Stimulated activated CD4-positive, alpha-beta T cell treated with anti-CD3 and anti-CD28 coated beads, TNF-alpha, amount 100 ng/mL, for 24 hours (primary cell): ENCODE data around the gene SPG7.
"Not testable (repeated sequence)": the region's sequence is repeated elsewhere in the genome, so short reads cannot be mapped to it uniquely, and the experiment has no call there.

Experiments used
- DNase-seq, 3 experiments: peaks; one replicate each; pipeline ENCODE4 v3.0.0-alpha.2; 2020; ENCODE audit warnings: low read depth in 3 of 3

SPG7 gene

DNA sequence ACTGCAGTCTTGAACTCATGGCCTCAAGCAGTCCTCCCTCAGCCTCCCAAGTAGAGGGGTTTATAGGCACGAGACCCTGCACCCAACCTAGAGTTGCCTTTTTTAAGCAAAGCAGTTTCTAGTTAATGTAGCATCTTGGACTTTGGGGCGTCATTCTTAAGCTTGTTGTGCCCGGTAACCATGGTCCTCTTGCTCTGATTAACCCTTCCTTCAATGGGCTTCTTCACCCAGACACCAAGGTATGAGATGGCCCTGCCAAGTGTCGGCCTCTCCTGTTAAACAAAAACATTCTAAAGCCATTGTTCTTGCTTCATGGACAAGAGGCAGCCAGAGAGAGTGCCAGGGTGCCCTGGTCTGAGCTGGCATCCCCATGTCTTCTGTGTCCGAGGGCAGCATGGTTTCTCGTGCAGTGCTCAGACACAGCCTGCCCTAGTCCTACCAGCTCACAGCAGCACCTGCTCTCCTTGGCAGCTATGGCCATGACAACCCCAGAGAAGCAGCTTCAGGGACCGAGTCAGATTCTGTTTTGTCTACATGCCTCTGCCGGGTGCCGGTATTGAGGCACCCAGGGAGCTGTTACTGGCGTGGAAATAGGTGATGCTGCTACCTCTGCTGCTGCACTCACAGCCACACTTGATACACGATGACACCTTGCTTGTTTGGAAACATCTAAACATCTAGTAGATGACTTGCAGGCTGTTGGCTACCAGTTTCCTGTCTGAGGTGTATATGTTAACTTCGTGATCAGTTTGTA lies 55.6 kb downstream of the SPG7 start:
- no peak for DNase-seq

DNA sequence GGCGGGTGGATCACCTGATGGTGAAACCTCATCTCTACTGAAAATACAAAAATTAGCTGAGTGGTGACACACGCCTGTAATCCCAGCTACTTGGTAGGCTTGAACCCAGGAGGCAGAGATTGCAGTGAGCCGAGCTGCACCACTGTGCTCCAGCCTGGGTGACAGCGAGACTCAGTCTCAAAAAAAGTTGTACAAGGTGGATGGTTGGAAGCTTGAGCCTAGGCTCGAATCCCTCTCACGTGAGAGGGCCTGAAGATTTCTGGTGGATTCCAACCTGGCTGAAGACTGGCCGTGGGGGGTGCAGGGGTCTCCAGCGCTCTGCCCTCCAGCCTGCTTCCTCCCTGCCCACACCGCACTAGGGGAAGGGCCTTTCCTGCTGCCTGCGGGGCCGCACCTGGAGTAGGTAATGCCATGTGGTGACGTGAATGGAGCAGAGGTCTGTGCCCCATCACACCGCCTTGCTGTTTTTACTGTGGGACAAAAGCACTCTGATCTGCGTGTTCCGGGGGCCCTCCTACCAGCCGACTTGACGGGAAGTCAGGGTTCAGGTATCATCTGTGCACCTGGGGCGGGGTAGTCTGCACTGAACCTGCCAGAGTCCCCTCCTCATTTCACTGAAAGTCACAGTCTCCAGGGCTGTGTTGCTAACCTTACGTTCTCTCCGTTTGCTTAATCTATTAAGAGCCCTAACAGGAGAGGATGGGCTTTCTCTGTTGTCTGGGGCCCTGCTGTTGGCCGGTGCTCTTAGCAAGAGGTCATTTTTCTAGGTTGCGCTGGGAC lies 56.5 kb downstream of the SPG7 start:
- DNase-seq: no peak

DNA sequence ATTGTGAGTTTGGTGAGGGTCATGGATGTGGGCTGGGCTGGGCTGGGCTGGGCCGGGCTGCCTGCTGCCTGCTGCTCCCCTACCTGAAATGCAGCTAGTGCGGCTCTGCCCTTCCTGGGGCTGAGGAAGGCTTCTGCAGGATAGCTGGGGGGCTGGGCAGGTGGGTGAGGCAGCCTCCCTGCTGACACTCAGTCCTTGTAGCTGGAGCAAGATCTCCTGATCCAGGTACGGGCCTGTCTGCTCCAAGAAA lies 57.0 kb downstream of the SPG7 start:
- DNase-seq: no peak

DNA sequence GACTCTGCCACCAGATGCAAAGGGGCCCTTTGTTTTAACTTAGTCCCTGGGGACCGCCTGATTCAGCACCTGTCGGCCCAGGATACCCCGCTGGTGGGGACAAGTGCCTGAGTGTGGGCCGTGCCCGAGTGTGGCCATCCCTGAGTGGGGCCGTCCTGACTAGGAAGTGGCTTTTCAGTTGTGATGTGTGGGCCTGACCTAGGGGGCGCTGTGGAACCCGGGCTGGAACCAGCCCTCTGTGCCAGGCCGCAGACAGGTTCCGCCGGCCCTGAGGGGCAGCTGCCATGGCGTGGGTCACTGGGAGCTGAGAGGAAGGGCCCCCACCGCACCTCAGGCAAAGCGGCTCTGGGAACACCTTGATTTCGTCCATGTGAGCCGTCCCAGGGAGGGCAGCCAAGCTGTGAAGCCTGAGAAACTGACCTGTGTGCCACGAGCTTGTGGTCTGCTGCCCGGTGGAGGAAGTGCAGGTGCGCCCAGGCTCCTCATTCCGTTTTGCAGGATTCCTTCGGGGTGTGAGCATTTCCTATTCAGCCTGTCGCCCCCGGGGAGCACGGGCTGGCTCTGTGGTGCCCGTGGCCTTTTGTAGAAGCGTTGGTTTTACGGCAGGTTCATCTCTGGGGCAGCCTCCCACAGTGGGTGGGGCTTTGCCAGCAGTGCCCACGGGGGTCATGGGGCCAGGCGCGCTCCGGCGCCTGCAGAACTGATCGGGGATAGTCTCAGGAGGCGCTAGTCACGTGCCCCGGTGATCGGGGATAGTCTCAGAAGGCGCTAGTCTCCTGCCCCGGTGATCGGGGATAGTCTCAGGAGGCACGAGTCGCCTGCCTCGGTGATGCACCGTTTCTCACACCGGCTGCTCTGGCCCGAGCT lies 57.5 kb downstream of the SPG7 start:
- DNase-seq: peak in 2 of 3 experiments; percentile 47 to 72

DNA sequence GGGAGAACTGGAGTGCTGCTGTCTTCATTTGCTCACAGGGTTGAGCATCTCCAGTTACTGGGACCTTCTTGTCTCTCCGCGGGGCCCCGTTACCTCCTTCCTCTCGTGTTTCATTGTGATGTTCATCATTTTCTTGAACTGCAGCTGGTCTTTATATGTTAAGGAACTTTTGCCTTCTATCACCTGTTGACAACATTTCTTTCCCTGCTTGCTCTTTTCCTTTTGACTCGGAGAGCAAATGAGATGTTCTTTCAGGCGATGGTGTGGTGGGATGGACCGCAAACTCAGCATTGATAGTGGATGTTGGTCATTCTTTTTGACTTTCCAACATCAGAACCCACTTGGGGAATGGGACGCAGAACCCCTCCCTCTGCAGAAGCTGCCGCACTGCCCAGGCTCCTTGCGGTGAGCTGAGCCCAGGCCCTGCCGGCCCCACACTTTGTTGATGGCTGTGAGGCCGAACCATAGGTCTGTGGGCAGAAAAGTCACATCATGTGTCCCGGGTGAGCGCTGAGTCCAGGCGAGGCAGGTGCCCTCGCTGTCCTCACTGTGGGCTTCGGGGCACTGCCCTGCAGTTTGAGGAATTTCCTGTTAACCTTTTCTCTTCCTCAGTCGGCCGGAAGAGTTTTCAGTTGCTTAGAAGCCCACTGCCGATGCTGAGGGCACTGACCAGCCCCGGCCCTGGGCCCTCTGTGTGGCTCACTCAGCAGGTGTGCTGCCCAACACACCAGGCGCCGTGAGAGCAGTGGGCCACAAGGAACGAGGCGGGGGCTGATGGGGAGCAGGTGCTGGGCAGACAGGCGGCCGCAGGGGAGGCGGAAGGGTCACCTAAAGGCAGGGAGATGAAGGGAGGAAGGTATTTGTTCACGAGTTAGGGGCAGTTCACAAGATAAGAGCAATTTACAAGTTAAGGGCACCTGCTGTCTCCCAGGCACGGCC lies 59.7 kb downstream of the SPG7 start:
- DNase-seq: no peak

DNA sequence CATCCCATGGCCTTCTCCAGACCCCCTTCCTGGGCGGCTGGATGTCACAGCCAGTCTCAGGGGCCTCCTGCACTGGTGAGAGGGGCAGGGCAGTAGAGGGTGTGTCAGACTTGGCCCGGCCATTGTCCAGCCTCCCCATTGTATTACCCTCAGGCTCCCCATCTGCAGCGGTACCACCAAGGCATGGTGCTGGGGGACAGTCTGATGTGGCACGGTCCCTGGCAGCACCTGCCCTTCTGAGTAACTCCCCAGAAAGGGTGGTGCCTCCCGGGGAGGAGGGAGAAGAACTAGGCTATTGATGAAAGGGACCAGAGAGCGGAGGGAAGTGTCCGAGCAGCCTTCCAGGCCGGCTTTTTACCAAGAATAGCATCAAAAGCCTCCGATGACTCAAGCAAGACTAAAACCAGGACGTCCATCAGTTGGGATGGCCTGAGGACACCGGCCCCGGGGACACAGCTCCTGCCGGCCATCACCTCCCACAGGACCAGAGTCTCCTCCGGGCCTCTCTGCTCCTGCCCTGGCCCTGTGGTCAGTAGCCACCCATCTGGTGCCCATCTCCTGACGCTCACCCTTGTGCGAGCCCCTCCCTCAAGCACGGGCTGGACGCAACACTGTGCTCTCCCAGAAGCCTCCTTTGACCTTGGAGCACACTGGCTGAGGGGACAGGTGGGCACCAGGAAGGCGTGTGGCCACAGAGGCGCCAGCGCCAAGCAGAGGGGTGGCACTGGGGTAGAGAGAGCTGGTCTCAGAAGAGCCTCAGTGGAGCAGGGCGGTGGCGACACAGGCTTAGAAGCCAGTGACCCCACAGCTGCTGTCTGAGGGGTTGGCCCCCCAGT lies 61.5 kb downstream of the SPG7 start:
- no peak for DNase-seq

DNA sequence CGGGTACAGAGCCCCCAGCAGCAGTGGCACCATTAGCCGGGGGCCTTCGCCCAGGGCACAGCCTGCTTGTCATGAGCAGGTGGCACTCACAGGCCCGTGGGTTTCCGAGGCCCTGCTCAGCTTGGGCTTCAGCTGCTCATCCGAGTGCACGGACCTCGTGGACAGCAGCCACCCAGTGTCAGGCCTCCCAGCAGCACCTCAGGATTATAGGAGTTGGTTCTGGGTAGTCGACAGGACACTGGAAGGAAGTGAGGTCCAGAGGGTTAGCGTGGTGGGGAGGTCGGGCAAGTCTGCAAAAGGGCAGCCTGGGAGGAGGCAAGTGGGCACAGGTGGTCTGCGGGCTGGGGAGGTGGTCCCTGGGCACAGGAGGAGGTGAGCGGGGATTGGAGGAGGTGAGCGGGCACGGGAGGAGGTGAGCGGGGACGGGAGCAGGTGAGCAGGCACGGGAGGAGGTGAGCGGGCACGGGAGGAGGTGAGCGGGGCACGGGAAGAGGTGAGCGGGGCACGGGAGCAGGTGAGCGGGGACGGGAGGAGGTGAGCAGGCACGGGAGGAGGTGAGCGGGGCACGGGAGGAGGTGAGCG lies 62.2 kb downstream of the SPG7 start:
- no peak for DNase-seq

DNA sequence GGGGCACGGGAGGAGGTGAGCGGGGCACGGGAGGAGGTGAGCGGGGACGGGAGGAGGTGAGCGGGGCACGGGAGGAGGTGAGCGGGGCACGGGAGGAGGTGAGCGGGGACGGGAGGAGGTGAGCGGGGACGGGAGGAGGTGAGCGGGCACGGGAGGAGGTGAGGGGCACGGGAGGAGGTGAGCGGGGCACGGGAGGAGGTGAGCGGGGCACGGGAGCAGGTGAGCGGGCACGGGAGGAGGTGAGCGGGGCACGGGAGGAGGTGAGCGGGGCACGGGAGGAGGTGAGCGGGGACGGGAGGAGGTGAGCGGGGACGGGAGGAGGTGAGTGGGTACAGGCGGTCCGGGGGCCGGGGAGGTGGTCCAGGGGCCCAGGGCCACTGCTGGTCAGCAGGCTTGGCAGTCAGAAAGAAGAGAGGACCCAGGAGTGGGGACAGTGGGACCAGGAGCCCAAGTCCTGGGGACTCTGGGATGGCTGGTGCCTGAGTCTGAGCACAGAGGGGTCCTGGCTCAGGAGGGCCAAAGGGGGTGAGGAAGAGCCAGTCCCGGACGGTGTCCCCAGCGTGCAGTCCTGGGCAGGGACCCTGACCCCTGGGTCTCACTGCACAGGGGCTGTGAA lies 62.9 kb downstream of the SPG7 start:
- not testable (repeated sequence) for DNase-seq

DNA sequence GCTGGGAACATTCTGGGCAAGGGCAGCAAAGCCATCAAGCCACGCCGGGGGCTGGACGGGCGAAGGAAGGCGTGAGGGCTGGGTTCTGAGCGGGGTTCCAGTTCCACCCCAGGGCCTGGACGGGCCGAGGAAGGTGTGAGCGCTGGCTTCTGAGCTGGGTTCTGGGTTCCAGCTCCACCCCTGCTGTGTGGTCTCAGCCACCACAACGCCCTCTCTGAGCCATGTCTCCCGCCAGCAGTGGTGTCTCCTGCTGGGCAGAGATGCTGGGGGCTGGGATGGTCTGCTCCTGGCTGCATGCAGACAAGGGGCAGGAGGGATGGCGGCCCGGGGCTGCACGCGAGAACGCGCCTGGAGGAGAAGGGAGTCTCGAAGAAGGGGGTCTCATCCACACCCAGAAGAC lies 63.4 kb downstream of the SPG7 start:
- no peak for DNase-seq

DNA sequence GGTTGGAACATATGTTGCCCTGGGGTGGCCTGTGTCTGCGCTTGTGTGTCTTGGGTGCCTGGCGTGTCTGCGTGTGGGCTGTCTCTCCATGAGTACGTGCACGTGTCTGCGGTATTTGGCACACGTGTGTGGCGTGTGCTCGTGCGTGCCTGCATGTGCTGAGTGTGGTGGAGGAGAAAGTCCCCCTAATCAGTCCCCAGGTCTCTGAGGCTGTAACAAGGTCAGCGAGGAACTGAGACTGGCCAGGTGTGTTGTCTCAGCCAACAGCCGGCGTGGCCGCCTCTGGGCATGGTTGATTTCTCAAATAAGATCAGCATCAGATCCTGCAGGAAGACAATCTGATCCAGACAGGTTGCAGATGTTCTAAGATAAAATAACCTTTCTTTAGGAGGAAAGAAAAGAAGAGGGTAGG lies 63.9 kb downstream of the SPG7 start:
- DNase-seq: no peak

DNA sequence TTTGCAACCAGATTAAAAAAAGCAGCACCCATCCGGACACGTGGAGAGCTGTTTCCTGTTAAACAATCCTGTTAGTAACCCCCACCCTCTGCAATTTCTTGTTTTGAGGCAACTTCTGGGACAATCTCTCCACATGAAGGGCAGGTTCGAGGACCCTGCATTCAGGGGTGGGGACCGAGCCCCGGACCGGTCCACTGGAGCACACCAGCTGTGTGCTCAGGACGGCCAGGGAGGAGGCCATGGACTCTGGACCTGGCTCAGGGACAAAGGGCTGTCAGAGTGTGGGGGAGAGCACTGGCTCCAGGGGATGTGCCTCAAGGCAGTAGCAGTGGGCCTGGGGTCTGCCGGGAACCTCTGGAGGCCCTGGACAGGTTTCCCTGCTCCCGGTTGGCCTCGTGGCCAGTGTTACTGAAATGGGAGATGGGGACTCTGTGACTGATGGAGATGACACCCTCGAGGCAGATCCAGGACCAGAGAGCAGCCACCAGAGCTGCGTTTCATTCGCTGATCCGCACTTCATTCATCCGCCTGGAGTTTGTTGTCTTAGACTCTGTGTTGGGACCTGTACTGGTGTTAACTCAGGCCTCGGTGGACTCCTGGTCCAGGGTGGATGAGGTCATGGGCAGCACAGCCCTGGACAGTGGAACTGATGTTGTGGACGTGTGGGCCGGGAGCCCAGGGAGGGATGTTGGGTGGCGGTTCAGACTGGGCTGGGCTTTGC lies 64.4 kb downstream of the SPG7 start:
- no peak for DNase-seq

DNA sequence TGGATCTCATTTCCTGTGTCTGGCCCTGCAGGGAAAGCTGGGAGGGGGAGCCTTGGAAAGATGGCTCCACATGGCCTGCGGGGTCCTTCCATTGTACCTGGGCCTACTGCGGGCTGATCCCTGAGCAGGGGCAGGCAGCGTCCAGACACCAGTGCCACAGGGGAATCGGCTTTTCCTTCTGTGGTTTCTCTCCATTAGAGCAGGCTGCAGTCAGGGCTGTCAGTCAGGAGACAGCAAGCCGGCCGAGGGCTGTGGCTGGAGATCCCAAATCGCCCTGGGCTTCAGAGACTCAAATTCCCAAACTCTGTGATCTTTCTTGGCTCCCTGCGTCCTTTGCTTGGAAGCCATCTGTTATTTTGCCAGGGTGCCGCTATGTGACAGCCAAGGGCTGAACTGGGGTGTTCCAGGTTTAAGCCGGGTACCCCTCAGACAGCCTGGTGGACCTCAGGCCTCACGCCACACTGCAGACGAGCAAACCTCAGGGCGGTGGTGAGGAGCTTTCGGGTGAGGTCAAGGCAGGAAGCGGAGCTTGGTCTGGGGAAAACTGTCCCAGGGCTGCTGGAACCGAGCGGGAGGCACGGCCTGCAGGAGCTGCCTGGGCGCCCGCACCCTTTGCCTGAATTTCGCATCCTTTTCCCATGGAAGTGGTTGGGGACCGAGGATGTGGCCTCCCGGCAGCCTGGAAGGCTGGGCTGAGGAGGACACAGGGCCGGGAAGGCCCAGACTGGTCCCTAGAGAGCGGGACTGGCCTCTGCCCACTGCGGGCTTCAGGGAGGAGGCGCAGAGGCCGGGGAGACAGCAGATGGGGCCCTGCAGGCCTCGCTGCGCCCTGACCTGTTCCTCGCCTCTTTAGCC lies 65.8 kb downstream of the SPG7 start:
- DNase-seq: no peak

DNA sequence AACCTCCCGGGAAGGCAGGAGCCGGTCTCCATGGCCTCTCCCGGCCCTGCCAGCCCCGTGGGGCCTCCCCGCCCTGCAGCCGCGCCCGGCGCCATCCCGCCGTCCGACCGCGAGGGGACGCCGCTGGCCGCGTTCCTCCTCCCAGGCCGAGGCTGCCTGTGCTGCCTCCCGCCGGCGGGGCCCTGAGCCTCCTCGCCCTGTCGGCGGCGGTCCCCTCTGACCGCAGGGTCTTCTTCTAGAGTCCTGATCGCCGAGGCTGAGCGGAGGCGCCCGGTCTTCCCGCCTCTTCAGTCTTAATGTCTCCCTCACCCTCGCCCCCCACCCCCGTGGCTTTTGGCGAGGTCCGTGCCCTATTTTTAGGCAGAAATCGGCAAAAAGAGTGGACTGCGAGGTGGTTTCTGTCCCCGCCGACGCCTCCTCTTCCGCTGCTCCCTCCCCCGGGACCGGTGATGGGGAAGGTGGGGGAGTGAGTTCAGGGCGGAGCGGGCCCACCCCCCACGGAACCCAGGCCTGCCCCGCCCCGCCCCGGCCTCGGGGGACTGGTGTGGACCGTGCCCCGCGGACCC lies 66.6 kb downstream of the SPG7 start:
- peak in 1 of 3 experiments; percentile 57 for DNase-seq

DNA sequence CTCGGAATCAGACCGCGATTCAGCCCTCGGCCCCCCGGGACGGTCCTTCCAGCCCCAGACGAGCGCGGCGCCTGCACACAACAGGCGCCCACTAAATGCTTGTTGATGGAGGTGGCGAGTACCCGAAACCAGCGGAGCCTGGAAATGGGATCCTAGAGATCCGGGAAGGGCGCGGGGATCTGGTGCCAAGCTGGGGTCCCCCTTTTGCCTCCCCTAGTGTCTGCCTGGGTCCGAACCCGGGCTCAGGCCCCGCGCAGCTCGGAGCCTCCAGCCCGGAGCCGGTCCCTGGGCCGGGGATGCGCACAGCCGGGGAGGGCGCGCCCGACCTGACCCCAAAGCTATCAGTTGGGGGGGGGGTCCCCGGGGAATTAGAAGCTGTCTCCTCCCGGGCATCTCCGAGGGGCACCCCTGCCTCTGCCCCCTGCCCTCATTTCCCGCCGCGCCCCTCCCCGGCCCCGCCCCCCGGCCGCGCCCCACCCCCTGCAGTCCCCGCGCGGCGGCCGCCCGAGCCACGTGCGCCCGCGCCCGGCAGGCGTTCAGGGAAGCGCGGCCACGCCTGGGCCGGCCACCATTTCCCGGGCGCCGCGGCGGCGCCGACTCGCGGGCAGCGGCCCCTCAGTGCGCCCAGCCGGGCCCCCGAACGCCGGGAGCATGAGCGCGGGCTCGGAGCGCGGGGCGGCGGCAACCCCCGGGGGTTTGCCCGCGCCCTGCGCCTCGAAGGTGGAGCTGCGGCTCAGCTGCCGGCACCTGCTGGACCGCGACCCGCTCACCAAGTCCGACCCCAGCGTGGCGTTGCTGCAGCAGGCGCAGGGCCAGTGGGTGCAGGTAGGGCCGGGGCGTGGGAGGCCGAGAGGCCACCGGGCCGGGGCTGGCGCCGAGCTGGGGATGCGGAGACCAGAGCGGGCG lies 67.3 kb downstream of the SPG7 start, which contains the start of gene CPNE7:
Gene CPNE7, plus strand, starts transcription at position 512 of the 906 bp plus-strand sequence. Its CDS starts 140 bp downstream, at position 652.
- peak in 1 of 3 experiments; percentile 18 for DNase-seq

DNA sequence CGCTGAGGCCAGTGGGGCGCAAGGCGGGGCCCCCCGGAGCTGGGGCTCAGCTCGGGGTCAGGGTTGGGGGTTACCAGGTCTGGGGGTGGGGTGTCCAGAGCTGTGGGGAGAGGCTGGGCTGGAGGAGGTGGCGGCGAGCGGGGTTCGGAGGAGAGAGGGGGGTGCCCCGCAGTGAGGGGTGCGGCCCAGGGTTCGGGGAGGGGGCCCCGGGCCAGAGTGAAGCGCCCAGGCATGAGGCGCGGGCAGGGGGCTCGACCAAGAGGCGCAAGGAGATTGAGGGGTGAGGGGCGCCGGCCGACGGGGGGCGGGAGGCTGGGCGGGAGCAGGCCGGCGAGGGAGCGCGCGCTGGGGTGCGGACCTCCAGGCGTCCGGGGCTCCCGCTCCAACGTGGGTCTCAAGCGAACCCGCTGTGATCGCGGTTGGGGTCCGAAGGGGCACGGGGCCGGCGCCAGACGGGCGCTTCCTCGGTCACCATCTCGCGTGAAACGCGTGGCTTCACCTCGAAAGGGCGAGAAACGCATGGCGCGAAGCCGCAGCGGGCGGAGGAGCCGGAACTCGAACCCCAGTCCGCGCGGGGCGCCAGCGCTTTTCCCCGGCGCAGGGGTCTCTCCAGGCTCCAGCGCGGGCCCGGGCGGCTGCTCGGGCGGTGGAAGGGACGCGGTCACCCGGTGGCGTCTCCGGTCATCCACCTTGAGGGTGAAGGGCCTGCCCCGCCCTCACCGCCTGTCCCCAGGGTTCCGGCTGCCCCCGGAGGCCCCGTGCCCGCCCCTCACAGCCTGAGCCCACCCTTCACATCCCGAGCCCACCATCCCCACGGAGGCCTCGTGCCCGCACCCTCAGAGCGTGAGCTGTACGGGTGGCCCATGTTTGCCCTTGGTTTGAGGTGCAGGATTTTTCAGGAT lies 68.2 kb downstream of the SPG7 start:
- DNase-seq: no peak
